ENCODE data around the gene SAFB.

DNA sequence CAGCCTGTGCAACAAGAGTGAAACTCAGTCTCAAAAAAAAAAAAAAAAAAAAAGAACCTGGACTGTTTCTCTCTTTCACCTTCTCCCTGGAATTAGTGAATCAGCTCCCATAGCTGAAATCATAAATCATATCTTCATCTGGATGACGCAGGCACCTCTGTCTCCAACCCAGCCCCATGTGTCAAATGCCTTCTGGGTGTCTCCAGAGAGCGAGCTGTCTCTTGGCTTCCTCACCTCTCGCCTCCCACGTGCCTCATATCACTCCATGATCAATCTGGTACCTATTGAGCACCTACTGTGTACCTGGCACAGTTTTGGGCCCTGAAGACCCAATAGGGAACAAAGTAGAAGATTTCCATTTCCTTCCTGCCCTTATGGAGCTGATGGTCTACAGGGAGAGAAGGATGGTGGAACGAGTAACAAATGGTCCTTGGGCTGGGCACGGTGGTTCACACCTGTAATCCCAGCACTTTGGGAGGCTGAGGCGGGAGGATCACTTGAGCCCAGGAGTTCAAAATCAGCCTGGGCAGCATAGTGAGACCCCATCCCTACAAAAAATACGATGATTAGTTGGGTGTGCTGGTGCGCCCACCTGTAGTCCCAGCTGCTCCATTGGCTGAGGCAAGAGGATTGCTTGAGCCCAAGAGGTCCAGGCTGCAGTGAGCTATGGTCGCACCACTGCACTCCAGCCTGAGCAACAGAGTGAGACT is 60.4 kb downstream of the SAFB start:
- TF ChIP-seq, protein P1, sequence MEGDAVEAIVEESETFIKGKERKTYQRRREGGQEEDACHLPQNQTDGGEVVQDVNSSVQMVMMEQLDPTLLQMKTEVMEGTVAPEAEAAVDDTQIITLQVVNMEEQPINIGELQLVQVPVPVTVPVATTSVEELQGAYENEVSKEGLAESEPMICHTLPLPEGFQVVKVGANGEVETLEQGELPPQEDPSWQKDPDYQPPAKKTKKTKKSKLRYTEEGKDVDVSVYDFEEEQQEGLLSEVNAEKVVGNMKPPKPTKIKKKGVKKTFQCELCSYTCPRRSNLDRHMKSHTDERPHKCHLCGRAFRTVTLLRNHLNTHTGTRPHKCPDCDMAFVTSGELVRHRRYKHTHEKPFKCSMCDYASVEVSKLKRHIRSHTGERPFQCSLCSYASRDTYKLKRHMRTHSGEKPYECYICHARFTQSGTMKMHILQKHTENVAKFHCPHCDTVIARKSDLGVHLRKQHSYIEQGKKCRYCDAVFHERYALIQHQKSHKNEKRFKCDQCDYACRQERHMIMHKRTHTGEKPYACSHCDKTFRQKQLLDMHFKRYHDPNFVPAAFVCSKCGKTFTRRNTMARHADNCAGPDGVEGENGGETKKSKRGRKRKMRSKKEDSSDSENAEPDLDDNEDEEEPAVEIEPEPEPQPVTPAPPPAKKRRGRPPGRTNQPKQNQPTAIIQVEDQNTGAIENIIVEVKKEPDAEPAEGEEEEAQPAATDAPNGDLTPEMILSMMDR (IDR thresholded peaks at IDR 0.05; ENCODE audit: insufficient read depth, low read depth, low read length), result no peak
- TF ChIP-seq EZH2 (IDR thresholded peaks at IDR 0.05; ENCODE audit: insufficient read depth, low read length), result no peak

All from astrocyte (in vitro differentiated cells and primary cell).